Keratinocyte (primary cell): ENCODE results near the gene PARD3. TPM values are rescaled to one million over a fixed set of nuclear protein-coding genes. Genes with fewer than 3 reads are reported as not detected.

Source experiments
- DNase-seq: peaks from one replicate; pipeline ENCODE4 v3.0.0-alpha.2; 2011; ENCODE audit warnings: low read depth, missing footprints, low spot score
- FAIRE-seq: peaks from 2 replicates; lab custom pipeline; 2011; peaks lifted over from hg19 to GRCh38; lab: Jason Lieb, UNC
- H2AFZ ChIP-seq: 2 replicates; pipeline ENCODE4 v1.6.0; 2012; ENCODE audit warnings: low read length, control low read depth, inconsistent platforms; ENCODE audit not compliant: control insufficient read depth
- H3K27ac ChIP-seq: 2 replicates; pipeline ENCODE4 v1.5.1; 2011; ENCODE audit warnings: low read length; ENCODE audit not compliant: control insufficient read depth, insufficient read depth
- H3K27me3 ChIP-seq: 3 replicates; pipeline ENCODE4 v1.6.0; 2011; ENCODE audit warnings: low read length; ENCODE audit not compliant: control insufficient read depth, insufficient read depth; ENCODE audit errors: extremely low read depth
- H3K36me3 ChIP-seq, 2 experiments: 2 replicates in 1 of 2; 3 replicates in 1 of 2; pipeline ENCODE4 v1.5.1; 2011; ENCODE audit warnings: low read length in 2 of 2, mild to moderate bottlenecking in 1 of 2; ENCODE audit not compliant: control insufficient read depth in 2 of 2, insufficient read depth in 2 of 2; ENCODE audit errors: extremely low read depth in 1 of 2
- H3K4me1 ChIP-seq: 3 replicates; pipeline ENCODE4 v1.5.1; 2011; ENCODE audit warnings: low read length; ENCODE audit not compliant: control insufficient read depth, insufficient read depth; ENCODE audit errors: extremely low read depth
- H3K4me2 ChIP-seq: 3 replicates; pipeline ENCODE4 v1.6.0; 2011; ENCODE audit warnings: low read depth, low read length; ENCODE audit not compliant: control insufficient read depth, insufficient read depth; ENCODE audit errors: extremely low read depth
- H3K4me3 ChIP-seq, 3 experiments: fragments of 200-600 bp in 1 of 3; sonication (generic) in 1 of 3; 2 replicates in 2 of 3; 3 replicates in 1 of 3; pipeline ENCODE4 v1.5.1; 2011 to 2016; ENCODE audit warnings: low read length in 3 of 3, mild to moderate bottlenecking in 3 of 3, control low read depth in 2 of 3, inconsistent platforms in 1 of 3, low read depth in 1 of 3, mixed read lengths in 1 of 3, mixed run types in 1 of 3, moderate library complexity in 1 of 3; ENCODE audit not compliant: control insufficient read depth in 2 of 3, insufficient read depth in 2 of 3; ENCODE audit errors: extremely low read depth in 1 of 3
- H3K79me2 ChIP-seq: 2 replicates; pipeline ENCODE4 v1.6.0; 2012; ENCODE audit warnings: low read length; ENCODE audit not compliant: control insufficient read depth, insufficient read depth
- H3K9ac ChIP-seq: 3 replicates; pipeline ENCODE4 v1.6.0; 2011; ENCODE audit warnings: low read length; ENCODE audit not compliant: control insufficient read depth, insufficient read depth; ENCODE audit errors: extremely low read depth
- H3K9me1 ChIP-seq: 3 replicates; pipeline ENCODE4 v1.6.0; 2011; ENCODE audit warnings: low read length; ENCODE audit not compliant: control insufficient read depth, insufficient read depth; ENCODE audit errors: extremely low read depth
- H3K9me3 ChIP-seq: 2 replicates; pipeline ENCODE4 v1.5.1; 2012; ENCODE audit warnings: low read depth, low read length; ENCODE audit not compliant: control insufficient read depth
- H4K20me1 ChIP-seq: 3 replicates; pipeline ENCODE4 v1.6.0; 2011; ENCODE audit warnings: low read length; ENCODE audit not compliant: control insufficient read depth, insufficient read depth; ENCODE audit errors: extremely low read depth
- CTCF ChIP-seq, 3 experiments: IDR thresholded peaks in 1 of 3; conservative IDR thresholded peaks in 1 of 3; optimal IDR thresholded peaks in 1 of 3; 2 replicates in 2 of 3; 3 replicates in 1 of 3; pipeline versions ENCODE3 to v1.5.1; 2011; ENCODE audit warnings: low read length in 3 of 3, mild to moderate bottlenecking in 3 of 3, moderate library complexity in 2 of 3, control low read depth in 1 of 3, inconsistent platforms in 1 of 3; ENCODE audit not compliant: insufficient read depth in 2 of 3; ENCODE audit errors: extremely low read depth in 1 of 3
- EZH2 ChIP-seq: IDR thresholded peaks from one replicate; pipeline ENCODE4 v1.6.1; 2012; ENCODE audit warnings: inconsistent platforms, mild to moderate bottlenecking, low read length, moderate library complexity
- dilution Hi-C: fragments of 300-500 bp; cut with MboI; formaldehyde crosslinking; loops from one replicate; pipeline ENCODE4 v1.7.0; 2020; ENCODE audit warnings: low sequenced_read_pairs; ENCODE audit not compliant: extremely low pct_ligation_motif_present
- polyA plus RNA-seq, 5 experiments: library from polyadenylated mRNA; depleted of rRNA in 3 of 5; stranded (reverse) in 3 of 5; stranded (forward) in 1 of 5; unstranded in 1 of 5; fragments of >200 nt; gene quantifications; 1 replicate in 1 of 5; 2 replicates in 3 of 5; 3 replicates in 1 of 5; pipeline versions ENCODE4 v1.2.1 to v1.2.3, GENCODE V29; 2011 to 2012; ENCODE audit warnings: missing spikeins in 2 of 5, low read depth in 1 of 5, low replicate concordance in 1 of 5

PARD3 gene
- polyA plus RNA-seq, 1 donor (not counting 4 experiments of a cell fraction or from before 2014, with no cell fraction given): 46.4 TPM

- Histone ChIP-seq H3K9me1 (no peaks in the 10 kb centered on the region), H3K36me3 (no peaks in the 10 kb centered on the region), H3K79me2 (peaks cover 22% of the 10 kb centered on the region), H4K20me1 (no peaks in the 10 kb centered on the region), H3K27me3 (no peaks in the 10 kb centered on the region), H3K9ac (peak overlapping the region; percentile 74), H3K4me1 (peaks cover 59% of the 10 kb centered on the region), H3K27ac (peak overlapping the region; percentile 95), H3K9me3 (no peaks in the 10 kb centered on the region), H3K4me2 (peak overlapping the region; percentile 81), H3K4me3 (peak overlapping the region; percentile 19 to 31 (median 29)), H2AFZ (no peak overlapping the region)
- dilution Hi-C loops: no loop called here
- TF ChIP-seq CTCF (optimal IDR thresholded peaks at IDR 0.05 in 1 of 3, IDR thresholded peaks at IDR 0.05 in 1 of 3, conservative IDR thresholded peaks at IDR 0.05 in 1 of 3; ENCODE audit: extremely low read depth in 1 of 3, insufficient read depth in 2 of 3, low read length in 3 of 3) (no peak), EZH2 (no peak)
- FAIRE-seq: peak; percentile 91
- no peak for DNase-seq
These were observed 288.9 kb downstream of the PARD3 start for GRCh38 chr10:34526186-34526585.

- peaks cover 24% of the 10 kb centered on the region for H3K79me2 ChIP-seq
- peaks cover 72% of the 10 kb centered on the region for H3K4me1 ChIP-seq
- H2AFZ ChIP-seq: no peak overlapping the region
- H3K4me2 ChIP-seq: no peak overlapping the region
- TF ChIP-seq CTCF (optimal IDR thresholded peaks at IDR 0.05 in 1 of 3, IDR thresholded peaks at IDR 0.05 in 1 of 3, conservative IDR thresholded peaks at IDR 0.05 in 1 of 3; ENCODE audit: extremely low read depth in 1 of 3, insufficient read depth in 2 of 3, low read length in 3 of 3) (no peak), EZH2 (no peak)
- H3K9me1 ChIP-seq: no peaks in the 10 kb centered on the region
- no peaks in the 10 kb centered on the region for H3K36me3 ChIP-seq
- H3K4me3 ChIP-seq: no peak overlapping the region
- H3K27ac ChIP-seq: peak overlapping the region; percentile 30
- no peak for DNase-seq
- dilution Hi-C loops: no loop called here
- no peak for FAIRE-seq
- H3K9ac ChIP-seq: no peak overlapping the region
- no peaks in the 10 kb centered on the region for H3K9me3 ChIP-seq
- H3K27me3 ChIP-seq: no peaks in the 10 kb centered on the region
- no peaks in the 10 kb centered on the region for H4K20me1 ChIP-seq
These were observed 290.6 kb downstream of the PARD3 start for GRCh38 chr10:34524369-34525091.
